WTC11 (cell line): ENCODE data around the gene DRD4. TPM values are rescaled to one million over a fixed set of nuclear protein-coding genes. Genes with fewer than 3 reads are reported as not detected.
A peak's percentile ranks its signal among the peaks of the same experiment; 100 is the strongest.
"Not testable (repeated sequence)": the region's sequence is repeated elsewhere in the genome, so short reads cannot be mapped to it uniquely, and the experiment has no call there.

Experiments
- ATAC-seq: fragments of 200-7000 bp; cut with Tn5 transposase; 2 replicates; pipeline ENCODE4 v1.10.0; 2021; ENCODE audit warnings: mild to moderate bottlenecking, moderate library complexity
- CTCF ChIA-PET: fragments of 300-600 bp; sonication (Branson Sonifier 250); formaldehyde crosslinking; loops from one replicate; lab custom pipeline; 2021; ENCODE audit warnings: antibody characterized with exemption; lab: Charles Lee
- POLR2A ChIA-PET: fragments of 350-600 bp; sonication (Branson Sonifier 250); formaldehyde crosslinking; loops from one replicate; lab custom pipeline; 2021; ENCODE audit warnings: antibody characterized with exemption; lab: Charles Lee
- DNase-seq: peaks from one replicate; pipeline ENCODE4 v3.0.0; 2021; ENCODE audit warnings: low spot score
- H3K27ac Mint-ChIP-seq: 2 replicates; pipeline ENCODE4 v1.8.0; 2021; ENCODE audit warnings: mixed read lengths
- H3K27me3 Mint-ChIP-seq: 2 replicates; pipeline ENCODE4 v1.8.0; 2021; ENCODE audit warnings: low read depth, mild to moderate bottlenecking, moderate library complexity, mixed read lengths
- H3K36me3 Mint-ChIP-seq: 2 replicates; pipeline ENCODE4 v1.8.0; 2021; ENCODE audit warnings: mixed read lengths
- H3K4me1 Mint-ChIP-seq: 2 replicates; pipeline ENCODE4 v1.8.0; 2022; ENCODE audit warnings: mixed read lengths
- H3K4me3 Mint-ChIP-seq: 2 replicates; pipeline ENCODE4 v1.8.0; 2021; ENCODE audit warnings: mild to moderate bottlenecking, moderate library complexity, mixed read lengths
- H3K9me3 Mint-ChIP-seq: 2 replicates; pipeline ENCODE4 v1.8.0; 2021; ENCODE audit warnings: mixed read lengths
- CBFB ChIP-seq: sonication (generic); formaldehyde crosslinking; IDR thresholded peaks from 2 replicates; pipeline ENCODE4 v1.8.1; 2022; ENCODE audit warnings: mild to moderate bottlenecking, low read depth, missing genetic modification reagents
- ETV6 ChIP-seq: sonication (generic); formaldehyde crosslinking; IDR thresholded peaks from 2 replicates; pipeline ENCODE4 v1.8.1; 2022; ENCODE audit warnings: mild to moderate bottlenecking, missing genetic modification reagents
- FOXK1 ChIP-seq: sonication (generic); formaldehyde crosslinking; IDR thresholded peaks from 2 replicates; pipeline ENCODE4 v1.8.0; 2022; ENCODE audit warnings: mild to moderate bottlenecking, moderate library complexity, missing genetic modification reagents
- JAZF1 ChIP-seq: fragments of 250-450 bp; sonication (Bioruptor Pico); IDR thresholded peaks from 2 replicates; pipeline ENCODE4 v1.9.0; 2021; ENCODE audit warnings: moderate library complexity, mild to moderate bottlenecking, inconsistent platforms
- JUN ChIP-seq: sonication (generic); formaldehyde crosslinking; IDR thresholded peaks from 2 replicates; pipeline ENCODE4 v1.8.0; 2023; ENCODE audit warnings: mild to moderate bottlenecking, missing genetic modification reagents
- NR1H2 ChIP-seq: sonication (generic); formaldehyde crosslinking; IDR thresholded peaks from 2 replicates; pipeline ENCODE4 v1.9.0; 2021; ENCODE audit warnings: mild to moderate bottlenecking, moderate library complexity, missing genetic modification reagents
- RELA ChIP-seq: sonication (generic); formaldehyde crosslinking; IDR thresholded peaks from 2 replicates; pipeline ENCODE4 v1.8.1; 2022; ENCODE audit warnings: missing genetic modification reagents, mild to moderate bottlenecking, borderline replicate concordance
- ZBTB21 ChIP-seq: sonication (generic); formaldehyde crosslinking; IDR thresholded peaks from 2 replicates; pipeline ENCODE4 v1.8.1; 2023; ENCODE audit warnings: mild to moderate bottlenecking, missing genetic modification reagents, borderline replicate concordance
- total RNA-seq: library from RNA; stranded (reverse); gene quantifications from 3 replicates; pipeline ENCODE4 v1.2.3, GENCODE V29; 2021
- TF ChIP-seq, protein P1 (sequence below): sonication (generic); formaldehyde crosslinking; conservative IDR thresholded peaks from 2 replicates; pipeline ENCODE4 v1.8.1; 2022; ENCODE audit warnings: mild to moderate bottlenecking, missing genetic modification reagents
- TF ChIP-seq, protein P2 (sequence below): fragments of 250-450 bp; sonication (Bioruptor Pico); IDR thresholded peaks from 2 replicates; pipeline ENCODE4 v1.9.0; 2021; ENCODE audit warnings: moderate library complexity, mild to moderate bottlenecking, inconsistent platforms, borderline replicate concordance
- TF ChIP-seq, protein P3 (sequence below): sonication (generic); formaldehyde crosslinking; IDR thresholded peaks from 2 replicates; pipeline ENCODE4 v1.8.0; 2022; ENCODE audit warnings: missing genetic modification reagents
- TF ChIP-seq, protein P4 (sequence below): sonication (generic); formaldehyde crosslinking; IDR thresholded peaks from 2 replicates; pipeline ENCODE4 v1.8.0; 2023; ENCODE audit warnings: missing genetic modification reagents
- TF ChIP-seq, protein P5 (sequence below): fragments of 250-450 bp; sonication (Bioruptor Pico); IDR thresholded peaks from 2 replicates; pipeline ENCODE4 v1.9.0; 2021; ENCODE audit warnings: mild to moderate bottlenecking, borderline replicate concordance
- TF ChIP-seq, protein P6 (sequence below): sonication (generic); formaldehyde crosslinking; IDR thresholded peaks from 2 replicates; pipeline ENCODE4 v1.8.1; 2022; ENCODE audit warnings: missing genetic modification reagents, borderline replicate concordance
- TF ChIP-seq, protein P7 (sequence below): fragments of 250-450 bp; sonication (Bioruptor Pico); IDR thresholded peaks from 2 replicates; pipeline ENCODE4 v1.8.0; 2021; ENCODE audit warnings: mild to moderate bottlenecking
- TF ChIP-seq, protein P8 (sequence below): sonication (generic); formaldehyde crosslinking; IDR thresholded peaks from 2 replicates; pipeline ENCODE4 v1.8.1; 2023; ENCODE audit warnings: mild to moderate bottlenecking, moderate library complexity, missing genetic modification reagents

DRD4 gene
- total RNA-seq, 1 experiment from 2014 or later: 3.7 TPM

DNA sequence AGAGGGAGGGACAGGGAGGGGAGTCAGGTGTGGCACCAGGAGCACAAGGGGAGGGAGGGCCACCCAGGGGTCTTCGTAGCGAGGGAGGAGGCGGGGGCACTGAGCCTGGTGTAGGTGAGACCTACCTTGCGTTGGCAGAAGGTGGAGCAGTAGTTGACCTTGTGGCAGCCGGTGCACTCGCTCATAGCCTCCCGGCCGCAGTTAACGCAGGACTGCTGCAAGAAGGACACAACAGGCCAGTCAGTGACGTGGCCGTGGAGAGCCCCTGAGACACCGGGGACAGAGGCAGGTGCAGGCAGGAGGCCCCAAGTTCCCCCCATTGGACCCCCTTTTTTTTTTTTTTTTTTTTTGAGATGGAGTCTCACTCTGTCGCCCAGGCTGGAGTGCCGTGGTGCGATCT lies 16.8 kb downstream of the DRD4 start (continued):
- TF ChIP-seq, protein P1, sequence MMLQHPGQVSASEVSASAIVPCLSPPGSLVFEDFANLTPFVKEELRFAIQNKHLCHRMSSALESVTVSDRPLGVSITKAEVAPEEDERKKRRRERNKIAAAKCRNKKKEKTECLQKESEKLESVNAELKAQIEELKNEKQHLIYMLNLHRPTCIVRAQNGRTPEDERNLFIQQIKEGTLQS (CRISPR knock-in tag): no peak
- TF ChIP-seq RELA (CRISPR knock-in tag) (no peak), NR1H2 (CRISPR knock-in tag) (no peak)
- TF ChIP-seq, protein P2, sequence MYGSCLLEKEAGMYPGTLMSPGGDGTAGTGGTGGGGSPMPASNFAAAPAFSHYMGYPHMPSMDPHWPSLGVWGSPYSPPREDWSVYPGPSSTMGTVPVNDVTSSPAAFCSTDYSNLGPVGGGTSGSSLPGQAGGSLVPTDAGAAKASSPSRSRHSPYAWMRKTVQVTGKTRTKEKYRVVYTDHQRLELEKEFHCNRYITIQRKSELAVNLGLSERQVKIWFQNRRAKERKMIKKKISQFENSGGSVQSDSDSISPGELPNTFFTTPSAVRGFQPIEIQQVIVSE (CRISPR knock-in tag): no peak
- TF ChIP-seq, all 79 proteins: peak for 0

DNA sequence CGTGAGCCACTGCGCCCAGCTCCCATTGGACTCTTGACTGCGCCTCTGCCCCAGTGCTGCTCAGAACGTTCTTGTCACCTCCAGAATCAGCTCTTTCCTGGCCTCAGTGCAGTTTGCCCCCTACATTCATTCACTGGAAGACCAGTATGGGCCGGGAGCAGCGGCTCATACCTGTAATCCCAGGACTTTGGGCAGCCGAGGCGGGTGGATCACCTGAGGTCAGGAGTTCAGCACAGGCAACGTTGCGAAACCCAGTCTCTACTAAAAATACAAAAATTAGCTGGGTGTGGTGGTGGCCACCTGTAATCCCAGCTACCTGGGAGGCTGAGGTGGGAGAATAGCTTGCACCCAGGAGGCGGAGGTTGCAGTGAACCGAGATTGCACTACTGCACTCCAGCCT lies 17.4 kb downstream of the DRD4 start:
- ATAC-seq, H3K9me3 Mint-ChIP-seq, POLR2A ChIA-PET, DNase-seq, H3K4me1 Mint-ChIP-seq, H3K27me3 Mint-ChIP-seq, H3K27ac Mint-ChIP-seq, H3K4me3 Mint-ChIP-seq, CTCF ChIA-PET: not testable (repeated sequence)
- peaks cover 33% of the 10 kb centered on the region for H3K36me3 Mint-ChIP-seq

DNA sequence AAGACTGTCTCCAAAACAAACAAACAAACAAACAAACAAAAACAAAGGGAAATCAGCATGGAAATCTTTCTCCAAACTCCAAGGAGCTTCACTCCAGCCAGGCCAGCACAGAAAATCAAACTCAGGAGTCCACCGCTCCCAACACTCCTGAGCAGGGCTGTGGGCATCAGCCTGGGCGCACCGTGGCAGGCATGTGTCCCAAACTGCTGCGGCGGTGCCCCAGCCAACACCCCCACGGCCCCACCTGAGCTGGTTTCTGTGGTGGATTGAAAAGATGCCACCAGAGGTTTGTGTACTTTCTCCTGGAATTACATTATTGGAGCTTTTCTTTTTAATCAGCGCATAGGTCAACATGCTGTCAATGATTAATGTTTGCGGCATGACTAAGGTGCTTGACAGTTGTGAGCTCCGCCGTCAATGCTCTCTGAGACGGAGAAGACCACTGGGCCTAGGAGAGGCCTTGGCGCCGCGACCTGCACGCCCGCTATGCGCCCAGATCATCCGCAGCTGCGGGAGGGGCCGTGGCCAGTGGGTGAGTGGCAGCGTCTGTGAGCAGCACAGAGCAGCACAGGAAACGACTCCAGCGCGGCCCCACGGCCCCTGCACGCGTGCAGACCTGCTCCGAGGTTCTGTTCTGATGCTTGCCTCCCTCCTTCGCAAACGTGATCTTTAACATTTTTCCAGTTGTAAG lies 18.1 kb downstream of the DRD4 start:
- ChIA-PET POLR2A (no interaction called here), CTCF (no interaction called here)
- no peaks in the 10 kb centered on the region for H3K27me3 Mint-ChIP-seq
- peak overlapping the region; percentile 45; the same call in 1 of the 2 replicates for H3K27ac Mint-ChIP-seq
- peaks cover 30% of the 10 kb centered on the region for H3K36me3 Mint-ChIP-seq
- no peak overlapping the region for H3K4me3 Mint-ChIP-seq
- no peaks in the 10 kb centered on the region for H3K9me3 Mint-ChIP-seq
- no peaks in the 10 kb centered on the region for H3K4me1 Mint-ChIP-seq
- ATAC-seq (no peak), DNase-seq (no peak)
- TF ChIP-seq, protein P3, sequence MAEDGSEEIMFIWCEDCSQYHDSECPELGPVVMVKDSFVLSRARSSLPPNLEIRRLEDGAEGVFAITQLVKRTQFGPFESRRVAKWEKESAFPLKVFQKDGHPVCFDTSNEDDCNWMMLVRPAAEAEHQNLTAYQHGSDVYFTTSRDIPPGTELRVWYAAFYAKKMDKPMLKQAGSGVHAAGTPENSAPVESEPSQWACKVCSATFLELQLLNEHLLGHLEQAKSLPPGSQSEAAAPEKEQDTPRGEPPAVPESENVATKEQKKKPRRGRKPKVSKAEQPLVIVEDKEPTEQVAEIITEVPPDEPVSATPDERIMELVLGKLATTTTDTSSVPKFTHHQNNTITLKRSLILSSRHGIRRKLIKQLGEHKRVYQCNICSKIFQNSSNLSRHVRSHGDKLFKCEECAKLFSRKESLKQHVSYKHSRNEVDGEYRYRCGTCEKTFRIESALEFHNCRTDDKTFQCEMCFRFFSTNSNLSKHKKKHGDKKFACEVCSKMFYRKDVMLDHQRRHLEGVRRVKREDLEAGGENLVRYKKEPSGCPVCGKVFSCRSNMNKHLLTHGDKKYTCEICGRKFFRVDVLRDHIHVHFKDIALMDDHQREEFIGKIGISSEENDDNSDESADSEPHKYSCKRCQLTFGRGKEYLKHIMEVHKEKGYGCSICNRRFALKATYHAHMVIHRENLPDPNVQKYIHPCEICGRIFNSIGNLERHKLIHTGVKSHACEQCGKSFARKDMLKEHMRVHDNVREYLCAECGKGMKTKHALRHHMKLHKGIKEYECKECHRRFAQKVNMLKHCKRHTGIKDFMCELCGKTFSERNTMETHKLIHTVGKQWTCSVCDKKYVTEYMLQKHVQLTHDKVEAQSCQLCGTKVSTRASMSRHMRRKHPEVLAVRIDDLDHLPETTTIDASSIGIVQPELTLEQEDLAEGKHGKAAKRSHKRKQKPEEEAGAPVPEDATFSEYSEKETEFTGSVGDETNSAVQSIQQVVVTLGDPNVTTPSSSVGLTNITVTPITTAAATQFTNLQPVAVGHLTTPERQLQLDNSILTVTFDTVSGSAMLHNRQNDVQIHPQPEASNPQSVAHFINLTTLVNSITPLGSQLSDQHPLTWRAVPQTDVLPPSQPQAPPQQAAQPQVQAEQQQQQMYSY (CRISPR knock-in tag): no peak
- TF ChIP-seq JUN (CRISPR knock-in tag) (no peak), ZBTB21 (CRISPR knock-in tag) (no peak), ETV6 (CRISPR knock-in tag) (no peak), JAZF1 (CRISPR knock-in tag) (no peak), FOXK1 (CRISPR knock-in tag) (no peak), CBFB (no peak)
- TF ChIP-seq, protein P4, sequence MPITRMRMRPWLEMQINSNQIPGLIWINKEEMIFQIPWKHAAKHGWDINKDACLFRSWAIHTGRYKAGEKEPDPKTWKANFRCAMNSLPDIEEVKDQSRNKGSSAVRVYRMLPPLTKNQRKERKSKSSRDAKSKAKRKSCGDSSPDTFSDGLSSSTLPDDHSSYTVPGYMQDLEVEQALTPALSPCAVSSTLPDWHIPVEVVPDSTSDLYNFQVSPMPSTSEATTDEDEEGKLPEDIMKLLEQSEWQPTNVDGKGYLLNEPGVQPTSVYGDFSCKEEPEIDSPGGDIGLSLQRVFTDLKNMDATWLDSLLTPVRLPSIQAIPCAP (CRISPR knock-in tag): no peak
- TF ChIP-seq, protein P5, sequence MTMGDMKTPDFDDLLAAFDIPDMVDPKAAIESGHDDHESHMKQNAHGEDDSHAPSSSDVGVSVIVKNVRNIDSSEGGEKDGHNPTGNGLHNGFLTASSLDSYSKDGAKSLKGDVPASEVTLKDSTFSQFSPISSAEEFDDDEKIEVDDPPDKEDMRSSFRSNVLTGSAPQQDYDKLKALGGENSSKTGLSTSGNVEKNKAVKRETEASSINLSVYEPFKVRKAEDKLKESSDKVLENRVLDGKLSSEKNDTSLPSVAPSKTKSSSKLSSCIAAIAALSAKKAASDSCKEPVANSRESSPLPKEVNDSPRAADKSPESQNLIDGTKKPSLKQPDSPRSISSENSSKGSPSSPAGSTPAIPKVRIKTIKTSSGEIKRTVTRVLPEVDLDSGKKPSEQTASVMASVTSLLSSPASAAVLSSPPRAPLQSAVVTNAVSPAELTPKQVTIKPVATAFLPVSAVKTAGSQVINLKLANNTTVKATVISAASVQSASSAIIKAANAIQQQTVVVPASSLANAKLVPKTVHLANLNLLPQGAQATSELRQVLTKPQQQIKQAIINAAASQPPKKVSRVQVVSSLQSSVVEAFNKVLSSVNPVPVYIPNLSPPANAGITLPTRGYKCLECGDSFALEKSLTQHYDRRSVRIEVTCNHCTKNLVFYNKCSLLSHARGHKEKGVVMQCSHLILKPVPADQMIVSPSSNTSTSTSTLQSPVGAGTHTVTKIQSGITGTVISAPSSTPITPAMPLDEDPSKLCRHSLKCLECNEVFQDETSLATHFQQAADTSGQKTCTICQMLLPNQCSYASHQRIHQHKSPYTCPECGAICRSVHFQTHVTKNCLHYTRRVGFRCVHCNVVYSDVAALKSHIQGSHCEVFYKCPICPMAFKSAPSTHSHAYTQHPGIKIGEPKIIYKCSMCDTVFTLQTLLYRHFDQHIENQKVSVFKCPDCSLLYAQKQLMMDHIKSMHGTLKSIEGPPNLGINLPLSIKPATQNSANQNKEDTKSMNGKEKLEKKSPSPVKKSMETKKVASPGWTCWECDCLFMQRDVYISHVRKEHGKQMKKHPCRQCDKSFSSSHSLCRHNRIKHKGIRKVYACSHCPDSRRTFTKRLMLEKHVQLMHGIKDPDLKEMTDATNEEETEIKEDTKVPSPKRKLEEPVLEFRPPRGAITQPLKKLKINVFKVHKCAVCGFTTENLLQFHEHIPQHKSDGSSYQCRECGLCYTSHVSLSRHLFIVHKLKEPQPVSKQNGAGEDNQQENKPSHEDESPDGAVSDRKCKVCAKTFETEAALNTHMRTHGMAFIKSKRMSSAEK (CRISPR knock-in tag): no peak
- TF ChIP-seq, protein P6, sequence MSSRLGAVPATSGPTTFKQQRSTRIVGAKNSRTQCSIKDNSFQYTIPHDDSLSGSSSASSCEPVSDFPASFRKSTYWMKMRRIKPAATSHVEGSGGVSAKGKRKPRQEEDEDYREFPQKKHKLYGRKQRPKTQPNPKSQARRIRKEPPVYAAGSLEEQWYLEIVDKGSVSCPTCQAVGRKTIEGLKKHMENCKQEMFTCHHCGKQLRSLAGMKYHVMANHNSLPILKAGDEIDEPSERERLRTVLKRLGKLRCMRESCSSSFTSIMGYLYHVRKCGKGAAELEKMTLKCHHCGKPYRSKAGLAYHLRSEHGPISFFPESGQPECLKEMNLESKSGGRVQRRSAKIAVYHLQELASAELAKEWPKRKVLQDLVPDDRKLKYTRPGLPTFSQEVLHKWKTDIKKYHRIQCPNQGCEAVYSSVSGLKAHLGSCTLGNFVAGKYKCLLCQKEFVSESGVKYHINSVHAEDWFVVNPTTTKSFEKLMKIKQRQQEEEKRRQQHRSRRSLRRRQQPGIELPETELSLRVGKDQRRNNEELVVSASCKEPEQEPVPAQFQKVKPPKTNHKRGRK (CRISPR knock-in tag): no peak
- TF ChIP-seq, protein P7, sequence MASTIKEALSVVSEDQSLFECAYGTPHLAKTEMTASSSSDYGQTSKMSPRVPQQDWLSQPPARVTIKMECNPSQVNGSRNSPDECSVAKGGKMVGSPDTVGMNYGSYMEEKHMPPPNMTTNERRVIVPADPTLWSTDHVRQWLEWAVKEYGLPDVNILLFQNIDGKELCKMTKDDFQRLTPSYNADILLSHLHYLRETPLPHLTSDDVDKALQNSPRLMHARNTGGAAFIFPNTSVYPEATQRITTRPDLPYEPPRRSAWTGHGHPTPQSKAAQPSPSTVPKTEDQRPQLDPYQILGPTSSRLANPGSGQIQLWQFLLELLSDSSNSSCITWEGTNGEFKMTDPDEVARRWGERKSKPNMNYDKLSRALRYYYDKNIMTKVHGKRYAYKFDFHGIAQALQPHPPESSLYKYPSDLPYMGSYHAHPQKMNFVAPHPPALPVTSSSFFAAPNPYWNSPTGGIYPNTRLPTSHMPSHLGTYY (CRISPR knock-in tag): no peak
- TF ChIP-seq, protein P2 (CRISPR knock-in tag): no peak
- TF ChIP-seq, protein P8, sequence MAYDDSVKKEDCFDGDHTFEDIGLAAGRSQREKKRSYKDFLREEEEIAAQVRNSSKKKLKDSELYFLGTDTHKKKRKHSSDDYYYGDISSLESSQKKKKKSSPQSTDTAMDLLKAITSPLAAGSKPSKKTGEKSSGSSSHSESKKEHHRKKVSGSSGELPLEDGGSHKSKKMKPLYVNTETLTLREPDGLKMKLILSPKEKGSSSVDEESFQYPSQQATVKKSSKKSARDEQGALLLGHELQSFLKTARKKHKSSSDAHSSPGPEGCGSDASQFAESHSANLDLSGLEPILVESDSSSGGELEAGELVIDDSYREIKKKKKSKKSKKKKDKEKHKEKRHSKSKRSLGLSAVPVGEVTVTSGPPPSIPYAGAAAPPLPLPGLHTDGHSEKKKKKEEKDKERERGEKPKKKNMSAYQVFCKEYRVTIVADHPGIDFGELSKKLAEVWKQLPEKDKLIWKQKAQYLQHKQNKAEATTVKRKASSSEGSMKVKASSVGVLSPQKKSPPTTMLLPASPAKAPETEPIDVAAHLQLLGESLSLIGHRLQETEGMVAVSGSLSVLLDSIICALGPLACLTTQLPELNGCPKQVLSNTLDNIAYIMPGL (CRISPR knock-in tag): no peak
